HL-60 (cell line): Measurements from ENCODE around the gene SAXO2.

Source experiments
- DNase-seq, 2 experiments: peaks; one replicate each; pipeline ENCODE4 v3.0.0-alpha.2; 2010 to 2020; ENCODE audit warnings: low read depth in 1 of 2, low spot score in 1 of 2
- H3K27ac ChIP-seq: fragments of 250-450 bp; sonication (Bioruptor Pico); replicated peaks from 2 replicates; pipeline ENCODE4 v1.5.1; 2020; ENCODE audit warnings: mild to moderate bottlenecking, moderate library complexity
- H3K27me3 ChIP-seq: fragments of 250-450 bp; sonication (Bioruptor Pico); 2 replicates; pipeline ENCODE4 v1.5.1; 2021; ENCODE audit warnings: mild to moderate bottlenecking, moderate library complexity; ENCODE audit not compliant: insufficient read depth, poor library complexity, severe bottlenecking
- H3K4me3 ChIP-seq: replicated peaks from 2 replicates; pipeline ENCODE4 v1.5.1; 2011; ENCODE audit warnings: mild to moderate bottlenecking, control low read depth, low read length; ENCODE audit not compliant: insufficient read depth
- CTCF ChIP-seq: IDR thresholded peaks from one replicate; pipeline ENCODE4 v1.5.1; 2011; ENCODE audit warnings: low read length, control low read depth, inconsistent platforms; ENCODE audit not compliant: insufficient read depth
- GABPA ChIP-seq: IDR thresholded peaks from 2 replicates; pipeline ENCODE4 v1.6.1; 2012; ENCODE audit warnings: low read depth
- POLR2AphosphoS5 ChIP-seq: IDR thresholded peaks from 2 replicates; pipeline ENCODE4 v1.6.1; 2012; ENCODE audit warnings: low read depth
- REST ChIP-seq: IDR thresholded peaks from 2 replicates; pipeline ENCODE4 v1.6.1; 2012; ENCODE audit warnings: low read depth; ENCODE audit not compliant: insufficient replicate concordance
- SPI1 ChIP-seq: IDR thresholded peaks from 2 replicates; pipeline ENCODE4 v1.6.1; 2012; ENCODE audit warnings: low read depth, mild to moderate bottlenecking, borderline replicate concordance

The SAXO2 gene

GRCh38 chr15:82304778-82305090, 42.1 kb downstream of the SAXO2 start:
- no peak overlapping the region for H3K4me3 ChIP-seq
- DNase-seq: no peak
- H3K27ac ChIP-seq: no peak overlapping the region
- TF ChIP-seq GABPA: no peak
- no peak for TF ChIP-seq SPI1
- no peak for TF ChIP-seq POLR2AphosphoS5
- TF ChIP-seq CTCF: no peak
- no peak for TF ChIP-seq REST
- H3K27me3 ChIP-seq: no peaks in the 10 kb centered on the region

- no peak for DNase-seq
- no peak overlapping the region for H3K27ac ChIP-seq
- no peaks in the 10 kb centered on the region for H3K27me3 ChIP-seq
- no peak for TF ChIP-seq CTCF
- no peak for TF ChIP-seq GABPA
- TF ChIP-seq REST: no peak
- no peak for TF ChIP-seq POLR2AphosphoS5
- no peak for TF ChIP-seq SPI1
- H3K4me3 ChIP-seq: no peak overlapping the region
Observed at GRCh38 chr15:82305621-82306048, 43.0 kb downstream of the SAXO2 start.

GRCh38 chr15:82306791-82307713, 44.4 kb downstream of the SAXO2 start:
- DNase-seq: no peak
- Histone ChIP-seq H3K27ac (no peak overlapping the region), H3K27me3 (no peaks in the 10 kb centered on the region), H3K4me3 (no peak overlapping the region)
- TF ChIP-seq GABPA (no peak), CTCF (no peak), SPI1 (no peak), REST (no peak), POLR2AphosphoS5 (no peak)
